Inferior parietal cortex (tissue), 1 donor: ENCODE measurements around the gene WDR90.

Source experiments
- DNase-seq: peaks from one replicate; pipeline ENCODE4 v3.0.0-alpha.2; 2016; ENCODE audit errors: extremely low spot score

WDR90 gene

DNA sequence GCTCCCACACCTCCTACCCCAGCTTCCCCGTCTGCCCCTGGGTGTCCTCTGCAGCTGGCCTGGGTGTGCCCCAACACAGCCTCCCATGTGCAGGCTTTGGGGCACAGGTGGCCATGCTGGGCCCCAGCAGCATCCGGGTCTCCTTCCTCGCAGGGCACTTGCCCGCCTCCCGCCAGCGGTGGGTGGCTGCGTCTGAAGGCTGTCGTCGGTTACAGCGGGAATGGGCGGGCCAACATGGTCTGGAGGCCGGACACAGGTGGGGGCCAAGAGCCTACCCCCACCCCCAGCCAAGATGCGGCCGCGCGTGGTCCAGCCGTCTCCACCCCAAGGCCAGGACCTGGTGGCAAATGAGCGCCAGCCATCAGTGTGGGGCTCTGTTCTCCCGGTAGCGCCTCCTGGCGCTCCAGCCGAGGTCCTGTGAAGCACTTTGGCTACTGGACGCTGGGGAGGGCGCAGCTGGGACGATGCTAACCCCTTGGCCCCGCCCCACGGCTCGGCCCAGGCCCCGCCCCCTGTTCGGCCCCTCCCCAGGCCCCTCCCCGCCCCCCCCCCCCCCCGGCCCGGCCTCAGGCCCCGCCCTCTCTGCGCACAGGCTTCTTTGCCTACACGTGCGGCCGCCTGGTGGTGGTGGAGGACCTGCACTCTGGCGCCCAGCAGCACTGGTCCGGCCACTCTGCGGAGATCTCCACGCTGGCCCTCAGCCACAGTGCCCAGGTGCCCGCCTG lies 11.5 kb downstream of the WDR90 start:
- peak; percentile 75 for DNase-seq

GRCh38 chr16:661184-661821 lies 12.1 kb downstream of the WDR90 start:
- no peak for DNase-seq

DNA sequence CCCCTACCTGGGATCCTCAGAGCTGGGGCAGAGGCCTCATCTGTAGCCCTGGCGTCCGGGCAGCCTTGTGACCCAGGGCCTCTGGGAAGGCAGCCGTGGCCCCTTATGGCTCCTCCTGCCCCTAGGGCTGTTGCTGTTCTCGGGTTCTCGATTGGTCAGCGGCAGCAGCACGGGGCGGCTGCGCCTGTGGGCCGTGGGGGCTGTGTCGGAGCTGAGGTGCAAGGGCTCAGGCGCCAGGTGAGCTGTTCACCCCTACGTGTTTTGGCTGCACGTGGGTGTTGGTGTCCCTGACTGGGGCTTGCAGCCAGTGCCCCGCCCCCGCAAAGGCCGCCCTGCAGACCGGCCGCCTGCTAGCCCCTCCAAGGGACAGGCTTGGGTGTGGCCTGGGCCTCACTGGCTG lies 12.9 kb downstream of the WDR90 start:
- DNase-seq = no peak

DNA sequence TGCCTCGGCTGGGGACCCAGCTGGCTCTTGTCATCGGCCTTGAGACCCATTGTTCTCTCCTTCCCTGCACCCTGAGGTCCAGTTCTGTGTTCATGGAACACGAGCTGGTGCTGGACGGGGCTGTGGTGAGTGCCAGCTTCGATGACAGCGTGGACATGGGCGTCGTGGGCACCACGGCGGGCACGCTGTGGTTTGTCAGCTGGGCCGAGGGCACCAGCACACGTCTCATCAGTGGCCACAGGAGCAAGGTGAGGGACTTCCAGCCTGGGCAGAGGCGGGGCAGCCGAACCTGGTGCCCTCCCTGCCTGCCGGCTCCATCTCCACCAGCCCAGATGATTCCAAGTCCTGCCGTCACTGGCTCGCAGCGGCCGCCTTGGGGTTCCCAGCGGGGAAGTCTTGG lies 13.4 kb downstream of the WDR90 start:
- no peak for DNase-seq

DNA sequence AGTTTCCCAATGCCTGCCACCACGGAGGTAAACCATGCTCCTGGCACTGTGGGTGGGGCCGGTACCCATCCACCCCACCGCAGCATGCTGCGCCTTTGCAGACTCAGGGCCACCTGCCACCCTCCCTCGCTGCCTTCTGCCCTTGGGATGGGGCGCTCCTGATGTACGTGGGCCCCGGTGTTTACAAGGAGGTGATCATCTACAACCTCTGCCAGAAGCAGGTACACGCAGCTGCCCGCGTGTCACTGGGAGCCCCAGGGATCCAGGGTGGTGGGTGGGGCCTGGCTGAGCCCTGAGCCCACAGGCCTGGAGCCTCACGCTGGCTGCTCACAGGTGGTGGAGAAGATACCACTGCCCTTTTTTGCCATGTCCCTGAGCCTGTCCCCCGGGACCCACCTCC lies 17.4 kb downstream of the WDR90 start:
- DNase-seq = no peak

GRCh38 chr16:667113-667779 lies 18.1 kb downstream of the WDR90 start:
- no peak for DNase-seq

DNA sequence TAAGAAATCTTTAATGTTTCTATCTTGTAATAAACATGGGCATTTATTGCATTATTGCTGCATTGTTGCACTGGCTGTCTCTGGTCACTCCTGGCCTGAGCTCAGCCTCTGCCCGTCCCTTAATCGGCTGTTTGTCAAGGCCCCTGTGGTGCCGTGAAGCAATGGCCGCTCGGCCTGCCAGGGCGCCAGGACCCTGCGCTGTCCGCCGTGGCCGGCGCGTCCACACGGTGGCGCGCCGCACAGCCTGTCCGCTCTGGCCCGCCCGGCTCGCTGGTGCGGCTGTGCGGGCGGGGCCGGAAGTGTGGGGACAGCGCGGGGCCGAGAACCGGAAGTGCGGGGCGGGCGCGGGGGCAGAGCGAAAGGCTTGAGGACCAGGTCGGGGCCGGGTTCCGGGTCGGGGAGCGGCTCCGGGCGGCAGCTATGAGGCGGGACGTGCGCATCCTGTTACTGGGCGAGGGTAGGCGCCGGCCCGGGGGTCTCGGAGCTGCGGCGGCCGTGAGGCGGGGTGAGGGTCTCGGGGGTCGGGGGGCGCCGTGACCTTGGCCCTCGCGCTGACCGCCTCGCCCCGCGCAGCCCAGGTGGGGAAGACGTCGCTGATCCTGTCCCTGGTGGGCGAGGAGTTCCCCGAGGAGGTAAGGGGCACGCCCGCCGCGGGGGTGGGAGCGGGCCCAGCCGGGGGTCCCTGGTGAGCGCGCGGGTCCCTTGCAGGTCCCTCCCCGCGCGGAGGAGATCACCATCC lies 18.8 kb downstream of the WDR90 start, which contains the start of gene RHOT2:
Gene RHOT2 (plus strand): TSS at position 353 of the 739 bp plus-strand sequence. CDS start 68 bp downstream, at position 421.
- DNase-seq = peak; percentile 91

DNA sequence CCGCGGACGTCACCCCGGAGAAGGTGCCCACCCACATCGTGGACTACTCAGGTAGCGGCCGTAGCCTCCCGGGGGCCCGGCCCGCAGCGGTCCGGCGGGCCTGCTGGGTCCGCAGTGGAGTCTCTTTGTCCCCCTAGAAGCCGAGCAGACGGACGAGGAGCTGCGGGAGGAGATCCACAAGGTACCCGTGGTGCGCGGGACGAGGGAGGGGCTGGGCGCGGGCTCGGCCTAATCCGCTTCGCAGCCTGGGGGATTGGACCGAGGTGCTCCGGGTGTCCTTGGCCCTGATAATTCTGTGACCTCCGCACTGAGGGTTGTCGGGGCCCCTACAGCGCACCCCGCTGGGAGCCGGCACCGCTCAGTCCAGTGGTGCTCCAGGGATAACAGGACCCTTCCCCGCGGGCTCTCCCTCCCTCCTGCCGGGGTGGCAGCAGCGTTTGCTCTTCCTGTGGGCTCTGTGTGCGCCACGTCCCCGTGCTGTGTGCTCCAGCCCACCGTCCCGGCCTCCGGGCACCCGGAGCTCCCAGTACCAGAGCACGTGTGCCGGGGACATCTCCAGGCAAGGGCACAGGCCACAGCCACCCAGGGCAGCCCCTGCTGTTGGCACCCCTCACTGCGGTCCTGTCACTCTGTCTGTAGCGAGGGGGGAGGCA lies 19.5 kb downstream of the WDR90 start:
- no peak for DNase-seq

GRCh38 chr16:669666-670065 lies 20.5 kb downstream of the WDR90 start:
- no peak for DNase-seq

DNA sequence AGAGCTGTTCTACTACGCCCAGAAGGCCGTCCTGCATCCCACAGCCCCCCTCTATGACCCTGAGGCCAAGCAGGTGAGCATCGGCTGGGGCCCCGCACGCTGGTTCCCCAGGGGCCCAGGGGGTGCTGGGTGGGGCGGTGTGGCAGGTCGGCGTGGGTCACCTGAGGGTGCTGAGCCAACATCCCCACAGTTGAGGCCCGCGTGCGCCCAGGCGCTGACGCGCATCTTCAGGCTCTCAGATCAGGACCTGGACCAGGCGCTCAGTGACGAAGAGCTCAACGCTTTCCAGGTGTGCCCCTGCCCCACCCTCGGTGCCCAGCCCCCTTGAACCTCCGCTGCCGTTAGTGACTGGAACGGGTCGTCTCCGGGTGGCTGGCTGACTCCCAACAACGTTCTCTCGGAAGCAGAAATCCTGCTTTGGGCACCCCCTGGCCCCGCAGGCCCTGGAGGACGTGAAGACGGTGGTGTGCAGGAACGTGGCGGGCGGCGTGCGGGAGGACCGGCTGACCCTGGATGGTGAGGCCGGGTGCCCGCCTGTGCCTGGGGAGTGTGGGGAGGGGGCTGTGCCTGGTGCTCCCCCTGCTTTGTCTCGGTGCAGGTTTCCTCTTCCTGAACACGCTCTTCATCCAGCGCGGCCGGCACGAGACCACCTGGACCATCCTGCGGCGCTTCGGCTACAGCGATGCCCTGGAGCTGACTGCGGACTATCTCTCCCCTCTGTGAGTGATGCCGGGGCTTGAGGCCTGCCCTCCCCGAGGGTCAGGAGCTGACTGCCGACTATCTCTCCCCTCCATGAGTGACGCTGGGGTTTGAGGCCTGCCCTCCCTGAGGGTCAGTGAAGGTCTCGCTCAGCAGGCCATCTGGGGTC lies 21.6 kb downstream of the WDR90 start:
- DNase-seq = no peak

DNA sequence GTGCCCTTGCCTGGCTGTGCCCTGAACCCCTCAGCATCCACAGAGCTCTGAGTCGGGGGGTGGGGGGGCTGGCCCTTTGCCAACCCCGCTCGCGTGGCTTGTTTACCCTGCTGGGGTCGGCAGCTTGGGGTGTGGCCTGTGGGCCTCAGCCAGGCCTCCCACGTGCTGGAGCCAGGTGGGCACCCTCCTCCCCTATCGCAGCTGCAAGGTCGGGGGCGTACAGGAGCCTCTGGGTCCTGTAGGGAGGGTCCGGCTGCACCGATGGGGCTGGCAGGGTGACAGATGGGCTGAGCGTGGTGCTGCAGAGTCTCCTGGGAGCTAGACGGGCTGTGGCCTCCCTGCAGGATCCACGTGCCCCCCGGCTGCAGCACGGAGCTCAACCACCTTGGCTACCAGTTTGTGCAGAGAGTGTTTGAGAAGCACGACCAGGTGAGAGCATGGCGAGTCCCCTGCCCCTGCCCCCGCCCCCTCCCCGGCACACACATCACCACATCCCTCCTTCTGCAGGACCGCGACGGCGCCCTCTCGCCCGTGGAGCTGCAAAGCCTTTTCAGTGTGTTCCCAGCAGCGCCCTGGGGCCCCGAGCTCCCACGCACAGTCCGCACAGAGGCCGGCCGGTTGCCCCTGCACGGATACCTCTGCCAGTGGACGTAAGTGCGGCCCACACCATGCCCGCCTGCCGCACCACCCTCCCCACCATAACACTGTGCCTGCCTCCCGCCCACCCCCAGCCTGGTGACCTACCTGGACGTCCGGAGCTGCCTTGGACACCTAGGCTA lies 22.4 kb downstream of the WDR90 start:
- no peak for DNase-seq

DNA sequence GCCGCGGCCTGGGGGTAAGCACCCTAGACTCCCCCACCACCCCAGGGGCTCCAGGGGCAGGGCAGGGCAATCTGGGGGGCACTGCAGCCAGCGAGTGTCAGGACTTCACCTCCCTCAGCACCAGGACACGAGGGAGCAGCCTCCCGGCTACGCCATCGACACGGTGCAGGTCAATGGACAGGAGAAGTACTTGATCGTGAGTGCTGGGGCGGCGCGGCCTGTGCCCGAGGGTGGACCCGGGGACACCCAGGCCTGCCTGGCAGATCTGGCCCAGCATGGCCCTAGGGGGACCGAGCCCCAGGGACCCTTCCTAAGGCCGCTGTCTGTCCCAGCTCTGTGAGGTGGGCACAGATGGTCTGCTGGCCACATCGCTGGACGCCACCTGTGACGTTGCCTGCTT lies 23.2 kb downstream of the WDR90 start:
- DNase-seq = no peak

GRCh38 chr16:672851-673250 lies 23.7 kb downstream of the WDR90 start:
- no peak for DNase-seq

- no peak for DNase-seq
Observed at GRCh38 chr16:673399-673991, 24.3 kb downstream of the WDR90 start.

GRCh38 chr16:674214-674881 lies 25.2 kb downstream of the WDR90 start:
- no peak for DNase-seq

DNA sequence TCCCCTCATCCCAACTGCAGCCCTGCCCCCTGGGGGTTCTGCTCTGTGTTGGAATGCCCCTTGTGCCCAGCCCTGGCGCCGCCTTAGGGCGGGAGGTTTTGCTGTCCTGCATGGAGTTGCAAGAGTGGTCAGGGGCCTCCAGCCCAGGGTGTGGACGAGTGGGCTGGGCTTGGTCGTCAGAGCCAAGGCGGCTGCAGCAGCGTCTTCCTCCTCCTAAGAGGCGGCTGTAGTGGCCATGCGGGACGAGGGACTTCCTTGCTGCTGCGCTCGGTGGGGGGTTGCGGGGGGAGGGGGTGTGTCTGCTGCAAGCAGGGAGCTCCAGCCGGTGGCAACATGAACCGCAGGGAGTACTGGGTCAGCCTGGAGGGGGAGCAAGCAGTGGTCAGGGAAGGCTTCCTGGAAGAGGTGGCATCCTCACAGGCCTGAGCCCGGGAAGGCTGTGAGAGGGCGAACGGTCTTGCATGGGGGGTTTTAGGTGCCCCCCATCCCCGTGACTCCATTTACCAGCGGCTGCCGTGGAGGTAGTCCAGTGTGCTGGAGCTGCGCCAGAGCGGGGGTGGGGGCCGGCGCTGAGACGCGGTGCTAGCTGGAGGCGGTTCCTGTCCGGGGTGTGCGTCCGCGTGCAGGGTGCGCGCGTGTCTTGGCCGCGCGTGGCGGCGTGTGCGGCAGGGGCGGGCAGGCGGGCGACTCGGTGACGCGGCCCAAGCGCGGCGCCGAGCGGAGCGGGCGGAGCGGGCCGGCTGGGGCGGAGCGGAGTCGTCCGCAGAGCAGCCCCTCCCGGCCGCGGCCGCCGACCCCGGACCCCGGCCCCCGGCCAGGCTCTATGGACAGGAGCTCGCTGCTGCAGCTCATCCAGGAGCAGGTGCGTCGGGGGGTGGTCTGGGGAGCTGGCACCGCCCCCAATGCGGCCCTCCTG lies 26.1 kb downstream of the WDR90 start, which contains the start of gene RHBDL1:
Gene RHBDL1 (plus strand): TSS at position 704 of the 916 bp plus-strand sequence. CDS start 120 bp downstream, at position 824.
- peak; percentile 20 for DNase-seq

DNA sequence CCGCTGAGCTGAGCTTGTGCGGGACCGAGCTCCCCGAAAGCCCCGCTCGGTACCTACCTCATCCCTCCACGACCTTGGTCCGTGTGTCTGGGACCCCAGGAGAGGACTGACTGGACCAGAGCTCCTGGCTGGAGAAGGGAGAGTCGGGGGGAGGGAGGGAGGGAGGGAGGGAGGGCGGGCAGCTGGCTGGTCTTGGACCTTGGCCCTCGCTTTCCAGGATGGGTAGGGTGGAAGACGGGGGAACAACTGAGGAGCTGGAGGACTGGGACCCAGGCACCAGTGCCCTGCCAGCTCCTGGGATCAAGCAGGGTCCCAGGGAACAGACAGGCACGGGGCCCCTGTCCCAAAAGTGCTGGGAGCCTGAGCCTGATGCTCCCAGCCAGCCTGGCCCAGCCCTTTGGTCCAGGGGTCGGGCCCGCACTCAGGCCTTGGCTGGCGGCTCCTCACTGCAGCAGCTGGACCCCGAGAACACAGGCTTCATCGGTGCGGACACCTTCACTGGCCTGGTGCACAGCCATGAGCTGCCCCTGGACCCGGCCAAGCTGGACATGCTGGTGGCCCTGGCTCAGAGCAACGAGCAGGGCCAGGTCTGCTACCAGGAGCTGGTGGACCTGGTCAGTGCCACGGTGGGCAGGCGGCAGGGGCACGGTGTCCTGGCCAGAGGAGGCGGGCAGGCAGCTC lies 26.9 kb downstream of the WDR90 start:
- no peak for DNase-seq
